H9 (cell line): ENCODE results near the gene CTIF. TPM values are rescaled to one million over a fixed set of nuclear protein-coding genes. Genes with fewer than 3 reads are reported as not detected.

Source experiments
- DNase-seq: peaks from one replicate; pipeline ENCODE4 v3.0.0-alpha.2; 2017
- H2AFZ ChIP-seq: one replicate; pipeline ENCODE4 v1.6.1; 2013; ENCODE audit warnings: mild to moderate bottlenecking, low read length, control low read depth, moderate library complexity
- H2AK5ac ChIP-seq: 2 replicates; pipeline ENCODE4 v1.6.1; 2013; ENCODE audit warnings: low read length, control low read depth, mixed read lengths; ENCODE audit not compliant: insufficient read length
- H2BK120ac ChIP-seq: one replicate; pipeline ENCODE4 v1.6.1; 2013; ENCODE audit warnings: low read depth, mild to moderate bottlenecking, low read length, control low read depth, inconsistent platforms; ENCODE audit not compliant: poor library complexity, severe bottlenecking
- H2BK12ac ChIP-seq: 2 replicates; pipeline ENCODE4 v1.6.1; 2013; ENCODE audit warnings: low read length, control low read depth, mixed read lengths, low read depth; ENCODE audit not compliant: insufficient read length
- H2BK15ac ChIP-seq: 2 replicates; pipeline ENCODE4 v1.6.1; 2013; ENCODE audit warnings: low read depth, low read length, control low read depth
- H2BK20ac ChIP-seq: one replicate; pipeline ENCODE4 v1.6.1; 2013; ENCODE audit warnings: low read depth, mild to moderate bottlenecking, low read length, control low read depth, inconsistent platforms; ENCODE audit not compliant: poor library complexity, severe bottlenecking
- H2BK5ac ChIP-seq: 2 replicates; pipeline ENCODE4 v1.6.1; 2013; ENCODE audit warnings: low read length, control low read depth, mixed read lengths; ENCODE audit not compliant: insufficient read length
- H3K14ac ChIP-seq: 2 replicates; pipeline ENCODE4 v1.6.1; 2013; ENCODE audit warnings: low read length, control low read depth; ENCODE audit not compliant: insufficient read depth
- H3K18ac ChIP-seq: 2 replicates; pipeline ENCODE4 v1.6.1; 2013; ENCODE audit warnings: low read depth, mild to moderate bottlenecking, mixed read lengths, low read length, control low read depth; ENCODE audit not compliant: insufficient read length
- H3K23ac ChIP-seq: 2 replicates; pipeline ENCODE4 v1.6.1; 2013; ENCODE audit warnings: low read length, control low read depth, mixed read lengths, low read depth; ENCODE audit not compliant: insufficient read length
- H3K23me2 ChIP-seq: 2 replicates; pipeline ENCODE4 v1.6.1; 2013; ENCODE audit warnings: low read depth, mild to moderate bottlenecking, mixed read lengths, low read length, control low read depth; ENCODE audit not compliant: insufficient read length, poor library complexity, severe bottlenecking
- H3K27ac ChIP-seq: 2 replicates; pipeline ENCODE4 v1.5.1; 2013; ENCODE audit warnings: low read length, control low read depth, mixed read lengths, low read depth; ENCODE audit not compliant: insufficient read length
- H3K27me3 ChIP-seq: 2 replicates; pipeline ENCODE4 v1.6.1; 2013; ENCODE audit warnings: low read length, control low read depth, inconsistent platforms; ENCODE audit not compliant: insufficient read depth
- H3K4ac ChIP-seq: 2 replicates; pipeline ENCODE4 v1.6.1; 2013; ENCODE audit warnings: low read depth, mild to moderate bottlenecking, control low read depth, inconsistent platforms, low read length, moderate library complexity
- H3K4me1 ChIP-seq: 2 replicates; pipeline ENCODE4 v1.6.1; 2013; ENCODE audit warnings: low read length, control low read depth, inconsistent platforms; ENCODE audit not compliant: insufficient read depth
- H3K4me2 ChIP-seq: 2 replicates; pipeline ENCODE4 v1.6.1; 2013; ENCODE audit warnings: low read length, control low read depth, mixed read lengths; ENCODE audit not compliant: insufficient read length, insufficient read depth
- H3K56ac ChIP-seq: 2 replicates; pipeline ENCODE4 v1.6.1; 2013; ENCODE audit warnings: low read depth, mild to moderate bottlenecking, mixed read lengths, low read length, control low read depth; ENCODE audit not compliant: insufficient read length
- H3K79me1 ChIP-seq: 2 replicates; pipeline ENCODE4 v1.6.1; 2013; ENCODE audit warnings: low read depth, mild to moderate bottlenecking, moderate library complexity, low read length, control low read depth, inconsistent platforms; ENCODE audit not compliant: insufficient read depth, poor library complexity, severe bottlenecking
- H3K79me2 ChIP-seq: 2 replicates; pipeline ENCODE4 v1.6.1; 2013; ENCODE audit warnings: low read length, control low read depth, inconsistent platforms; ENCODE audit not compliant: insufficient read depth
- H3K9ac ChIP-seq: 2 replicates; pipeline ENCODE4 v1.6.1; 2013; ENCODE audit warnings: low read length, control low read depth, mixed read lengths; ENCODE audit not compliant: insufficient read length; ENCODE audit errors: extremely low read depth
- H3K9me3 ChIP-seq: one replicate; pipeline ENCODE4 v1.6.1; 2013; ENCODE audit warnings: low read depth, low read length, inconsistent platforms; ENCODE audit not compliant: control insufficient read depth
- H3T11ph ChIP-seq: one replicate; pipeline ENCODE4 v1.6.1; 2013; ENCODE audit warnings: mild to moderate bottlenecking, low read length, control low read depth, inconsistent platforms
- H4K20me1 ChIP-seq: one replicate; pipeline ENCODE4 v1.6.1; 2013; ENCODE audit not compliant: control insufficient read depth, insufficient read length, insufficient read depth
- H4K5ac ChIP-seq: 2 replicates; pipeline ENCODE4 v1.6.1; 2013; ENCODE audit warnings: low read depth, mild to moderate bottlenecking, mixed read lengths, low read length, control low read depth; ENCODE audit not compliant: insufficient read length
- H4K8ac ChIP-seq: replicated peaks from 2 replicates; pipeline ENCODE4 v1.6.1; 2013; ENCODE audit warnings: low read length, control low read depth, mixed read lengths, low read depth; ENCODE audit not compliant: insufficient read length
- H4K91ac ChIP-seq: 2 replicates; pipeline ENCODE4 v1.6.1; 2013; ENCODE audit warnings: low read depth, mild to moderate bottlenecking, moderate library complexity, mixed read lengths, low read length, control low read depth; ENCODE audit not compliant: insufficient read length
- H3K27ac Mint-ChIP-seq, 3 experiments: 2 replicates in 2 of 3; 3 replicates in 1 of 3; pipeline ENCODE4 v1.8.0; 2020 to 2021; ENCODE audit warnings: mixed read lengths in 3 of 3, mild to moderate bottlenecking in 1 of 3, moderate library complexity in 1 of 3
- H3K27me3 Mint-ChIP-seq: 2 replicates; pipeline ENCODE4 v1.8.0; 2021; ENCODE audit warnings: low read depth, mild to moderate bottlenecking, moderate library complexity, mixed read lengths
- H3K36me3 Mint-ChIP-seq, 3 experiments: 2 replicates in 2 of 3; 3 replicates in 1 of 3; pipeline ENCODE4 v1.8.0; 2020 to 2021; ENCODE audit warnings: low read depth in 3 of 3, mixed read lengths in 3 of 3; ENCODE audit not compliant: insufficient read depth in 1 of 3
- H3K4me1 Mint-ChIP-seq, 2 experiments: 2 replicates each; pipeline ENCODE4 v1.8.0; 2020; ENCODE audit warnings: mixed read lengths in 2 of 2
- H3K4me3 Mint-ChIP-seq, 2 experiments: 2 replicates in 1 of 2; 3 replicates in 1 of 2; pipeline ENCODE4 v1.8.0; 2020 to 2021; ENCODE audit warnings: mild to moderate bottlenecking in 2 of 2, mixed read lengths in 2 of 2, moderate library complexity in 1 of 2
- H3K9me3 Mint-ChIP-seq, 2 experiments: 2 replicates in 1 of 2; 3 replicates in 1 of 2; pipeline ENCODE4 v1.8.0; 2020; ENCODE audit warnings: mild to moderate bottlenecking in 2 of 2, mixed read lengths in 2 of 2, moderate library complexity in 1 of 2
- CTCF ChIP-seq: fragments of 200-600 bp; sonication (generic); conservative IDR thresholded peaks from 3 replicates; pipeline ENCODE4 v1.8.0; 2021; ENCODE audit warnings: antibody characterized with exemption, mild to moderate bottlenecking
- WGBS: extraction: QIAGEN DNeasy Blood & Tissue Kit; methylation state at CpG from one replicate; pipeline ENCODE4 v1.1.7; 2013; ENCODE audit warnings: missing lambda C conversion rate, low lambda C conversion rate, mixed read lengths; ENCODE audit not compliant: insufficient read length; ENCODE audit errors: extremely low coverage; 5-methylcytosine and 5-hydroxymethylcytosine counted together
- total RNA-seq: library from RNA; stranded (reverse); gene quantifications from 2 replicates; pipeline ENCODE4 v1.2.1, GENCODE V29; 2021

CTIF gene
- total RNA-seq, 1 experiment from 2014 or later, result 15.8 TPM

DNA sequence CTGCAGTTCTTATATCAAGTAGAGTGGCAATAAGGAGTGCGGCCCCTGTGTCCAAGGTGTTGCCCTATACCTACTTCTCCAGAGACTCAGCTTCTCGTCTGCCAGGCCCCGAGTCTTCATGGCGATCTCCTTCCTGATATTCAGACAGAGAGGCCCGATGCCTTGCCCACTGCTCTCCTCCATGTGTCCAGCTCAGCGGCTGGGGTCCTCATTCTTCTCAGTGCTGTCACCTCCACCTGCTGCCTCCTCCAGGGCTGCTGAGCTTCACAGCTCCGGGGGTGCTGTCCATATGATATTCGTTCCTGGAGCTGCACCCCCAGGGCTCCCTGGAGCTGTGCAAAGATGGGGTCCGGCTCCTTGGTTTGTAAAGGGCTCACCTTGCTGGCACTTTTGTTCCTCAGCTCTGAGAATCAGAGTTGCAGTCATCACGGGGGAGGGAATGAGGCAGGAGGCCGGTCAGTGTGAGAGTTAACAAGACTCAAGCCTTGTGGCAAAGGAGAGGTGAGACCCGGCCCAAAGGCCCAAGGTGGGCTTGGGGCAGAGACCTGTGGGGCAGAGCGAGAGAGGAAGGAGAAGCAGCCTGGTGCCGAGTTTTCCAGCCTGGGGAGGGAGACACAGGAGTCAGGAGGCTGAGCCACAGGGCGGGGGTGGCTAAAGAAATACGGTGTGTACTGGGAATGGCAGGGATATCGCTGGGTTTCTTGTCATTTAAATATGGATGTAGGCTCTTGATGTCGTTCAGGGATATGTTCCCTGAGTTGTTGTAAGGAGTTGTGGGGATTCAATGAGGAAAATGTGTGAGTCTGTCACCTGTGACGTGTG is 120.6 kb downstream of the CTIF start:
- no CpG with 5 or more reads among the region's 19 CpGs for WGBS
- Histone ChIP-seq H2BK12ac (no peak overlapping the region), H4K5ac (no peak overlapping the region), H2AFZ (no peak overlapping the region), H2BK120ac (no peak overlapping the region), H3K79me1 (no peaks in the 10 kb centered on the region), H3K27me3 (no peaks in the 10 kb centered on the region), H2BK5ac (no peak overlapping the region), H3K18ac (no peak overlapping the region), H4K20me1 (no peaks in the 10 kb centered on the region), H3K9ac (no peak overlapping the region), H3K27ac (no peak overlapping the region), H3K79me2 (no peaks in the 10 kb centered on the region; the same call in 1 of the 2 replicates), H4K91ac (no peak overlapping the region), H2BK15ac (no peak overlapping the region), H3K14ac (no peak overlapping the region), H3K4me2 (no peak overlapping the region), H3T11ph (no peak overlapping the region), H3K4ac (no peak overlapping the region), H3K9me3 (peaks cover 8% of the 10 kb centered on the region), H2BK20ac (no peak overlapping the region), H3K23ac (no peak overlapping the region), H3K4me1 (no peaks in the 10 kb centered on the region), H4K8ac (no peak overlapping the region), H2AK5ac (no peak overlapping the region), H3K56ac (no peak overlapping the region), H3K23me2 (no peaks in the 10 kb centered on the region)
- DNase-seq, result no peak
- Mint-ChIP-seq H3K27ac (no peak overlapping the region), H3K36me3 (peaks cover 0 to 2% (median 0%) of the 10 kb centered on the region in 3 experiments; a peak in 1 of 7 replicates), H3K4me1 (peaks cover 15 to 17% of the 10 kb centered on the region in 2 experiments), H3K4me3 (no peak overlapping the region), H3K27me3 (no peaks in the 10 kb centered on the region), H3K9me3 (no peaks in the 10 kb centered on the region; a peak in 1 of 5 replicates)
- TF ChIP-seq CTCF, result no peak
